HG03175 (cell line): ENCODE results near the gene IGFBP1.
"Not testable (repeated sequence)": the region's sequence is repeated elsewhere in the genome, so short reads cannot be mapped to it uniquely, and the experiment has no call there.

ENCODE experiments used
- ATAC-seq: cut with Tn5 transposase; IDR thresholded peaks from one replicate; pipeline ENCODE4 v1.9.1; 2021; ENCODE audit warnings: mild to moderate bottlenecking, moderate library complexity; ENCODE audit not compliant: unreplicated experiment

The IGFBP1 gene

GRCh38 chr7:45888185-45888992 is at the start of gene IGFBP1:
TSS of gene IGFBP1 (plus strand) at chr7:45888488. CDS start at chr7:45888653, 165 bp downstream.
- ATAC-seq: no peak

GRCh38 chr7:45838852-45839251 is 49.4 kb upstream of the IGFBP1 start:
- not testable (repeated sequence) for ATAC-seq

- ATAC-seq: peak; percentile 63
Observed at GRCh38 chr7:45841926-45842717, 46.2 kb upstream of the IGFBP1 start.

GRCh38 chr7:45846536-45846935 is 41.8 kb upstream of the IGFBP1 start:
- ATAC-seq: not testable (repeated sequence)

- not testable (repeated sequence) for ATAC-seq
Observed at GRCh38 chr7:45848734-45849133, 39.6 kb upstream of the IGFBP1 start.

GRCh38 chr7:45852984-45853383 is 35.3 kb upstream of the IGFBP1 start:
- not testable (repeated sequence) for ATAC-seq

GRCh38 chr7:45853491-45853890 is 34.8 kb upstream of the IGFBP1 start:
- not testable (repeated sequence) for ATAC-seq

GRCh38 chr7:45855680-45856079 is 32.6 kb upstream of the IGFBP1 start:
- ATAC-seq: not testable (repeated sequence)

GRCh38 chr7:45856888-45857287 is 31.4 kb upstream of the IGFBP1 start:
- not testable (repeated sequence) for ATAC-seq

GRCh38 chr7:45863715-45864114 is 24.6 kb upstream of the IGFBP1 start:
- ATAC-seq: no peak

GRCh38 chr7:45865594-45866410 is 22.5 kb upstream of the IGFBP1 start:
- ATAC-seq: no peak

GRCh38 chr7:45867471-45867870 is 20.8 kb upstream of the IGFBP1 start:
- no peak for ATAC-seq

GRCh38 chr7:45869426-45869825 is 18.9 kb upstream of the IGFBP1 start:
- no peak for ATAC-seq

- no peak for ATAC-seq
Observed at GRCh38 chr7:45872116-45873034, 15.9 kb upstream of the IGFBP1 start.

- ATAC-seq: no peak
Observed at GRCh38 chr7:45873035-45873354, 15.3 kb upstream of the IGFBP1 start, which contains the start of gene CCDC201. TSS of gene CCDC201 (minus strand) at chr7:45873082. CDS start at chr7:45873007, 75 bp downstream.

GRCh38 chr7:45873355-45873754 is 14.9 kb upstream of the IGFBP1 start:
- no peak for ATAC-seq

- no peak for ATAC-seq
Observed at GRCh38 chr7:45874408-45875131, 13.7 kb upstream of the IGFBP1 start.

- no peak for ATAC-seq
Observed at GRCh38 chr7:45876519-45876918, 11.8 kb upstream of the IGFBP1 start.

- no peak for ATAC-seq
Observed at GRCh38 chr7:45878457-45879144, 9.7 kb upstream of the IGFBP1 start.
